Adipocyte (in vitro differentiated cells): ENCODE data around the gene MAD2L1BP.

ENCODE experiments used
- DNase-seq: peaks from one replicate; pipeline ENCODE4 v3.0.0-alpha.2; 2015; ENCODE audit warnings: low read depth
- H3K27me3 ChIP-seq: replicated peaks from 2 replicates; pipeline ENCODE4 v1.7.0; 2013; ENCODE audit warnings: mild to moderate bottlenecking, low read length, moderate library complexity; ENCODE audit not compliant: control insufficient read depth, insufficient read depth
- H3K36me3 ChIP-seq: 2 replicates; pipeline ENCODE4 v1.7.0; 2013; ENCODE audit warnings: low read length, mild to moderate bottlenecking, moderate library complexity; ENCODE audit not compliant: control insufficient read depth, insufficient read depth, severe bottlenecking
- H3K4me1 ChIP-seq: 2 replicates; pipeline ENCODE4 v1.7.0; 2013; ENCODE audit warnings: mild to moderate bottlenecking, low read length, moderate library complexity; ENCODE audit not compliant: control insufficient read depth, insufficient read depth
- H3K4me3 ChIP-seq: 2 replicates; pipeline ENCODE4 v1.7.0; 2013; ENCODE audit warnings: mild to moderate bottlenecking, low read length, moderate library complexity
- H3K9ac ChIP-seq: 2 replicates; pipeline ENCODE4 v1.7.0; 2013; ENCODE audit warnings: mild to moderate bottlenecking, low read length, moderate library complexity
- H3K9me3 ChIP-seq: 2 replicates; pipeline ENCODE4 v1.7.0; 2013; ENCODE audit warnings: mild to moderate bottlenecking, low read length, moderate library complexity; ENCODE audit not compliant: control insufficient read depth

Gene MAD2L1BP

GRCh38 chr6:43678341-43678740 lies 42.7 kb downstream of the MAD2L1BP start:
- H3K9ac ChIP-seq, result no peak overlapping the region
- H3K27me3 ChIP-seq, result no peaks in the 10 kb centered on the region
- peaks cover 64% of the 10 kb centered on the region for H3K36me3 ChIP-seq
- DNase-seq, result no peak
- no peaks in the 10 kb centered on the region for H3K9me3 ChIP-seq
- peaks cover 3% of the 10 kb centered on the region for H3K4me1 ChIP-seq
- no peak overlapping the region for H3K4me3 ChIP-seq

GRCh38 chr6:43679057-43679456 lies 43.4 kb downstream of the MAD2L1BP start:
- H3K9me3 ChIP-seq, result no peaks in the 10 kb centered on the region
- no peak for DNase-seq
- H3K27me3 ChIP-seq, result no peaks in the 10 kb centered on the region
- peaks cover 59% of the 10 kb centered on the region for H3K36me3 ChIP-seq
- no peak overlapping the region for H3K4me3 ChIP-seq
- no peaks in the 10 kb centered on the region for H3K4me1 ChIP-seq
- no peak overlapping the region for H3K9ac ChIP-seq

- Histone ChIP-seq H3K27me3 (no peaks in the 10 kb centered on the region), H3K9me3 (no peaks in the 10 kb centered on the region), H3K4me3 (no peak overlapping the region), H3K36me3 (peaks cover 44% of the 10 kb centered on the region), H3K9ac (no peak overlapping the region), H3K4me1 (no peaks in the 10 kb centered on the region)
- DNase-seq, result no peak
Observed at GRCh38 chr6:43680308-43681200, 44.9 kb downstream of the MAD2L1BP start.

GRCh38 chr6:43681303-43681702 lies 45.7 kb downstream of the MAD2L1BP start:
- H3K36me3 ChIP-seq, result peaks cover 38% of the 10 kb centered on the region

GRCh38 chr6:43682724-43683429 lies 47.2 kb downstream of the MAD2L1BP start:
- Histone ChIP-seq H3K9me3 (no peaks in the 10 kb centered on the region), H3K4me1 (peaks cover 9% of the 10 kb centered on the region), H3K4me3 (no peak overlapping the region), H3K27me3 (no peaks in the 10 kb centered on the region), H3K9ac (no peak overlapping the region), H3K36me3 (peaks cover 22% of the 10 kb centered on the region)
- no peak for DNase-seq

More at GRCh38 chr6:43681303-43681702, 45.7 kb downstream of the MAD2L1BP start:
- H3K4me3 ChIP-seq, result no peak overlapping the region
- H3K27me3 ChIP-seq, result no peaks in the 10 kb centered on the region
- DNase-seq, result no peak
- no peak overlapping the region for H3K9ac ChIP-seq
- H3K9me3 ChIP-seq, result no peaks in the 10 kb centered on the region
- H3K4me1 ChIP-seq, result peaks cover 3% of the 10 kb centered on the region

- Histone ChIP-seq H3K27me3 (no peaks in the 10 kb centered on the region), H3K4me1 (peaks cover 13% of the 10 kb centered on the region), H3K9me3 (no peaks in the 10 kb centered on the region), H3K9ac (no peak overlapping the region), H3K36me3 (peaks cover 12% of the 10 kb centered on the region), H3K4me3 (no peak overlapping the region)
- no peak for DNase-seq
Observed at GRCh38 chr6:43683708-43684455, 48.2 kb downstream of the MAD2L1BP start.

GRCh38 chr6:43687079-43687436 lies 51.4 kb downstream of the MAD2L1BP start:
- H3K4me3 ChIP-seq, result peak overlapping the region; percentile 95
- no peaks in the 10 kb centered on the region for H3K9me3 ChIP-seq
- H3K36me3 ChIP-seq, result no peaks in the 10 kb centered on the region
- peak overlapping the region; percentile 87 for H3K9ac ChIP-seq
- H3K27me3 ChIP-seq, result no peaks in the 10 kb centered on the region
- DNase-seq, result peak; percentile 30
- H3K4me1 ChIP-seq, result peaks cover 13% of the 10 kb centered on the region

GRCh38 chr6:43687437-43688347 lies 52.1 kb downstream of the MAD2L1BP start, which contains the start of gene MRPS18A:
Gene MRPS18A, minus strand, starts transcription at chr6:43687791. Its CDS starts 12 bp downstream, at chr6:43687779.
- peak within 1 kb of the TSS; percentile 95 for H3K4me3 ChIP-seq
- no peaks in the 10 kb centered on the region for H3K36me3 ChIP-seq
- peaks cover 13% of the 10 kb centered on the region for H3K4me1 ChIP-seq
- no peaks in the 10 kb centered on the region for H3K27me3 ChIP-seq
- DNase-seq, result peak; percentile 93
- no peaks in the 10 kb centered on the region for H3K9me3 ChIP-seq
- peak within 1 kb of the TSS; percentile 87 for H3K9ac ChIP-seq

GRCh38 chr6:43689421-43689820 lies 53.8 kb downstream of the MAD2L1BP start:
- Histone ChIP-seq H3K9ac (no peak overlapping the region), H3K4me1 (peaks cover 13% of the 10 kb centered on the region), H3K27me3 (no peaks in the 10 kb centered on the region), H3K4me3 (no peak overlapping the region), H3K9me3 (no peaks in the 10 kb centered on the region), H3K36me3 (no peaks in the 10 kb centered on the region)
- no peak for DNase-seq
